HT-29 (cell line): ENCODE data around the gene DSCAML1. TPM values are rescaled to one million over a fixed set of nuclear protein-coding genes. Genes with fewer than 3 reads are reported as not detected.
A peak's percentile ranks its signal among the peaks of the same experiment; 100 is the strongest.

Experiments
- DNase-seq: peaks from one replicate; pipeline ENCODE4 v3.0.0-alpha.2; 2015; ENCODE audit warnings: low spot score
- total RNA-seq: library from RNA; depleted of rRNA; stranded (reverse); fragments of >200 nt; shearing (Covaris generic); gene quantifications from 2 replicates; pipeline ENCODE4 v1.2.3, GENCODE V29; 2014

DSCAML1 gene
- total RNA-seq, 1 experiment from 2014 or later: not detected

DNA sequence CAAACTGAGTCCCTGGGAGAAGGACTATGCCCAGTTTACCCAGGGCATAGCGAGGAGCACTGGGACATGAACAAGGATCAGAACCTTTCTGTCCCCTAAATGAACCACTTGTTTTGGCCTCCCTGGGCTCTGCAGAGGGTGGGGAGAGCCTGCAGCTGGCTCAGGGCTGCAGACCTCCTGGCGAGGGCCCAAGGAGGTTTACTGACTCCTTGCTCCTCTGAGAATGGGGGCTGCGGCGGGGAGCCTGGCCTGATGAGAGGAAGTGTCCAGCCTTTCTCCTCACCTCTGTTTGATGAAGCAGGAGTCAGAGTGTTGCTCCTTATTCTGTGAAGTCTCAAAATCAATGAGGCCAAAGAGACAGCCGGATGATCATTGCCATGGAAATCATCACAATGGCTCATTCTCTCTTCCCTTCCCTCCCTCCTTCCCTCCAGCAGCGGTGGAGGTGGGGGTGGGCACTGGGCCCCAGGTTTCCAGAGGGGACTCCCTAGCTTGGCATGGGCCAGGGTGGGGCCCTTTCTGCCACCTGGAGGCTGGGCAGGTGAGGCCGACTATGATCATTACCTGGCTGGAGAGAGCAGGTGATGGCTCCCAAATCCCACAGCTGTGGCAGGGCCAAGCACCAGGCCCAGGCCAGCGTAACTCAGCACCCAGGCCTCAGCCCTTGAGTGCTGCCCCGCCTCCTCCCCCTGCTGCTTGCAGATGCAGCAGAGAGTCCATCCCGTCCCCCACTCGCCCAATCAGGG lies 299.6 kb downstream of the DSCAML1 start:
- no peak for DNase-seq

DNA sequence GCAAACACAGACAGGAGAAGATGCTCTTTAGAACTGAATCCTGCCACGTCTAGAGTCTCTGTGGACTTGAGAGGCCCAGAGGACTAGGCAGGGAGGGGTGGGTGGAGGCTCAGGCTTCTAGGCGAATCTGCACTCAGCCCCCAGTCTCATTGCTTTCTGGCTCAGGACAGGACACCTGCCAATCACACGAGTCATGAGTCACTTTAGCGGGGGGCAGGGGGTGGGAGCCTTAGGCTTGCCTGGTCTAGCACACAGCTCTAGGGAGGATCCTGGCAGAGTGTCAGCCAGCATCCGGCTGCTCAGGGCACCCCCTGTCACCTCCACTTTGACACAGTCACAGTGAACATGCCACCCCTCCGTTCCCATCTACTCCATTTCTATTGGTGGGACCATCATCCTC lies 301.7 kb downstream of the DSCAML1 start:
- no peak for DNase-seq

DNA sequence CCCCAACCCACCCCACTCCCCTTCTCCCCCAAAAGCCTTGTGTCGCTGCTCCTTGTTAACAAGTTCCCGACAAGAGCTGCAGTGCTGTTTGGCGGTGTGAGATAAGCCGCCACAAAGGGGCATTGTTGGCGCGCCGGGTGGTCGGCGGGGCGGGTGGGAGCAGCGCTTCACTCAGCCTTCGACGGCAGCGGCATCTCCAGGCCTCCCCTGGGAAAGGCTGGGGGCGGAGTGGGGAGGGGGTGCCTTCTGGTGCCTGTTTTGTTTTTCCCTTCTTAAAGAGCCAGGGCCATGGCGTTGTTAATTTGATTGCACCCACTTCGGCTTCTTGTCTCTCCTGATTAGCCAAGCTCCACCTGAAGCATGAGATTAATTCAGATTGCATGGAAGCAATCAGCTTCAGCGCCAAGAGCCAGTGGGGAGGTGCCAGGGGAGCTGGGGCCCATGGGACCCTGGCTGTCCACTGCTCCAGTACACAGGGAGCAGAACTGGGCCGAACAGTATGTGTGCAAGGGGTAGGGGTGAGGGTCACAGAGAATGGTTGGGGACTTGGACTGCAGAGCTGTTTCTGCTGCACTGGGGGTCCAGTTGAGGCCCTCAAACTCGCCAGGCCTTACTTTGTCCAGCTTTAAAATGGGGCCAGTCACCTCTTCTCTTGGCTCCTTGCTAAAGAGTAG lies 304.3 kb downstream of the DSCAML1 start:
- DNase-seq: no peak

DNA sequence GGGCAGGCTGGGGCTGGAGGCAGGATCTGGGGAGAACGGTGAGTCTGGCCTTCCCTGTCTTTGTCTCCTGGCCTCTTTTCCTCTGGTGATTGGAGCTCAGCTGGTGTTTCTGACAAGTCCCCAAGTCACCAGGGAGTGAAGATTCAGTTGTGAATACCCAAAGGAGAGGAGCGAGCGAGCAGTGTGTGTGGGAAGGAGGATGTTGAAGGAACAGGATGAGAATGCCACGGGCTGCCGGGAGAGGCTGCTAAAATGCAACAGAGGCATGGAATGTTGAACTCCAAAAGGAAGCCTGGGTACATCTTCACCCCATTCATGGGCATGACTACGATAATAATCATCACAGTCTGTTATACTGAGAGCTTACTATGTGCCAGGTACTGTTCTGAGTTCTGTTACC lies 306.1 kb downstream of the DSCAML1 start:
- DNase-seq: no peak

DNA sequence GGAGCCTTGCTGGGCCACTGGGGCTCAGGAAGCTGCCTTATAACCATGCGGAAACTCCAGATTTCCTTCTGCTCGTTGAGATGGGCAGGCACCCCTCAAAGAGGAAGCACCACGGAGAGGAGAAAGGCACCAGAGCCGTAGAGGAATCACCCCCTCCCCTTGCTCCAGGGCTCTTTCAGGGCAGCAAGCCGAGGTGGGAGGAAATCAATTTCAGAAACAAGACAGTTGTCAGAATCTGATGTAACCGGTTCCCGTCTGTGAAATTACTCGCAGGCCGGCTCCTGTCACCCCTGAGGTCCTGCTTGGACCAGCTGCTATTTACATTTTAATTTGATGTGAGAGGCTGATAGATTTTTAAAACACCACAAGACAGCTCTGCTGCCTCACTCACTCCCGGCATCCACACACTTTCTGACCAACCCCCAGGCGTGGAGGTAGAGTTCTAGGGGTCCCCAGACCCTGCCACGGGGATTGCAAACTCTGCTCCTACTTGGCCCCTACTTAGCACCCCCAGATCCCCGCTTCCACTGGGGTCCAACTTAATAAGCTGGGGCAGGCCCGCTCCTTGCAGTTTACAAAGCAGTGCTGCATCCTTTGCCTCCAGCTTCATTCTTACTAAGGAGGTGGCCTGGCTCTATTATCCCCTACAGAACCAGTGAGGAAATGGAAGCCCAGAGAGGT lies 306.9 kb downstream of the DSCAML1 start:
- no peak for DNase-seq

DNA sequence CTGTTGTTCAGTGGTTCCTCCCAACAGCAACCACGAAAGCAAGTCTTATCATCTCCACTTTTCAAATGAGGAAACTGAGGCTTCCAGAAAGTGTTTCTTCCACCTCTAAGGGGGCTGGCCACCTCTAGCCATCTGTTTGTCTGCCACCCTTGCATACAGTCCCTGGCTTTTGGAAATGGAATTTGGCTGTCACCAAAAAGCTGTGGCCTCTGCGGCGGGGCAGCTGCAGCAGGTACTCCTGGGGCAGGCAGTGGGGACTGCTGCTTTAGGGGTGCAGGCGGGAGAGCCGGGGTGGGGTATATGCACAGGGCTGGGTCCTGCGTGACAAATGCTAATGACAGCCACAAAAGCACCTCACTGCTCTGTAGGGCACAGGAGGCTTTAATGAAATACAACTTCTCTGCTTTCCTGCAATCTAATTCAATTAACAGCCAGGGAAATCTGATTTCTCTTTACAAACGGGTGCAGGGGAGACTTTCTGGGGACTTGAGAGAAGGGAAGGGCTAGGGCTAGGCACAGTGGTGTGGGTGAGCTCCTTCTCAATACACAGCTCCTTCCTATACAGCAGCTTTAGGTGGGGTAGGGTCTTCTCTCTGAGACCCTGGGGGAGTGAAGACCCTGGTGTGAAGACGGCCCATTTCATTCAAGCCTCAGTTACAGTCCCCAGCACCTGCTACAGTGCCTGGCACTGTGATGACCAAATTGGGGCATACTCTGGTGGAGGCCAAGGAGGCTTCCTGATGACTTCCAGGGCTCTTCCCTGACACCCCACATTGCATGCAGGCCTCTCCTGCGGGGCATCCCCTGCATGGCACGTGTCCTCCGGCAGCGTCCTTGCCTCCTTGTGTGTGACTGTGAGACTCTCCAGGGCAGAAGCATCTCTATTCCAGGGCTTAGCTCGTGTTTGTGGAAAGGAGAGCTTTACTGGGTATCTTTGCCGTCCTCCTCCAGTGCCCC lies 307.7 kb downstream of the DSCAML1 start:
- no peak for DNase-seq

DNA sequence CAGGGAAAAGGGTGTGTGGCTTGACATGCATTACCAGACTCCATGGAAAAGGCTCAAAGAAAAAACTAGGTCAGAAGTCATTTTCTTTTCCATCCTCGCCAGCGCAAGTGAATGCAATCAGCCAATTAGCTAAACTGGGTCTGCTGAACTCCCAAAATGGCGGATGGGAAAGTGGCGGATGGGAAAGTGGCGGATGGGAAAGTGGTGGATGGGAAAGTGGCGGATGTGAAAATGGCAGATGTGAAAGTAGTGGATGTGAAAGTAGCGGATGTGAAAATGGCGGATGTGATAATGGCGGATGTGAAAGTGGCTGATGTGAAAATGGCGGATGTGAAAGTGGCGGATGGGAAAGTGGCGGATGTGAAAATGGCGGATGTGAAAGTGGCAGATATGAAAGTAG lies 311.0 kb downstream of the DSCAML1 start:
- no peak for DNase-seq

DNA sequence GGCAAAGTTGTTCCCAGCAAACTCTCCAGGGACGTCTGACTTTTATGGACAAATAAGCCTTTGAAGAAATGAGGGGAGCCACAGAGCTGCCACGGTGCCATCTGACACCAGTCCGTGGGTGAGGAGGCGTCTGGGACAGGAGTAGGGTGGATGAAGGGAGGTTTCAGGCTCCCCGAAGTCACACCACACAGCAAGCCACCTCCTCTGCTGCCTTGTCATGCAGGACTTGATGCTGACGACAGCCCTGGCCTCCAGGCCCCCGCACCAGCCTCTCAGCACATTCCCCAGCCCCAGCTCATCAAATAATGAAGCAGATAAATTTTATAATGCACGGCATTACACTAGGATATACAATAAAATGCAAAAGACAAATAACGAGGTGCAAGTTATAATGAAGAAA lies 312.9 kb downstream of the DSCAML1 start:
- no peak for DNase-seq

DNA sequence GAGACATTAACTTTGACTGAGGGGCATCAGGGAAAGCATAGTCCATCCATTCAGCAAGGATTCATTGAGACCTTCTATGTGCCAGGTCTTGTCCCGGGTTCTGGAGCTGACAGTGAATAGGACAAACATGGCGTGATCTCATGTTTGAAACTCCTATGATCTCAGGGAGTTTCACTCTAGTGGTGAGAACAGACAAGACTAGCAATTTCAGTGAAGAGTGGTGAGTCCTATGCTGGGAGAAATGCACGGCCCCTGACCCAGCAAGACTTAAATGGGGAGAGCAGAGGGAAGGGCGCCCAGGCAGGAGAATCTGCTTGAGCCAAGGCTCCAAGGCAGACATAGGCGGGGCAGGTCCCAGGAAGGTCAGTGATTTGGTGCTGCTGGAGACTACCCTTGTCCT lies 313.6 kb downstream of the DSCAML1 start:
- DNase-seq: no peak

DNA sequence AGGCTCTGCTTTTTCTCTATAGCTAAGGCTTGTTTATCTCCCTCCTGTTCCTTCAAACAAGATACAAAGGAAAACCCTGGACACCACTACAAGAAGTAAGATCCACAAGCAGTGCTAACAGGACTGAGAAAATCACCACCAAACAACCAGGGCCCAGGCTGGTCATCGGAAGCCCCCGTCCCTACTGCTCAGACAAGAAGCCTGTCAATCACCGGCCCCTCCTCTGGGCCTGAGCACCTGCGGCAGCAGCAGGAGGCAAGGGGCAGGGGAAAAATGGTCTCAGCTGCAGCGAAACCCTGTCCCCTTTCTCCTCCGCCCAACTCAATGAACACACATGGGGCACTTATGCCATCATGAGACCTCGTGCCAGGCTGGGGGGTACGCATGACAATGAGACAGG lies 314.1 kb downstream of the DSCAML1 start:
- no peak for DNase-seq

DNA sequence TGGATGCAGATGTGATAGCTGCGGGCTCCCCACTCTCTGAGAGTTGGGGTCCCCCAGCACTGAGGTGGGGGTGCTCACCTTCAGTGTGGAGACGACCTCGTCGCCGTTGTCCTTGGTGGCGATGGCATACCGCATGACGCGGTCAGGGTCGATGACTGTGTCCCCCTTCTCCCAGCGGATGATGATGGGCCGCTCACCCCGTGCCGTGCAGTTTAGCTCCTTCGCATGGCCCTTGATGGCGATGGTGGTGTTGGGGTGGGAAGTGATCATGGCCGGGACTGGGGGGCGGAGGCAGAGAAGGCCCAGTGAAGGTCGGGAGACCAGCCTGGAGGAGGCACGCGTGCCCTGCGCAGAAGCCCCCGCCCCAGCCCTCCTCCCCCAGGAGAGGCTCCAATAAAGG lies 315.1 kb downstream of the DSCAML1 start:
- DNase-seq: no peak

DNA sequence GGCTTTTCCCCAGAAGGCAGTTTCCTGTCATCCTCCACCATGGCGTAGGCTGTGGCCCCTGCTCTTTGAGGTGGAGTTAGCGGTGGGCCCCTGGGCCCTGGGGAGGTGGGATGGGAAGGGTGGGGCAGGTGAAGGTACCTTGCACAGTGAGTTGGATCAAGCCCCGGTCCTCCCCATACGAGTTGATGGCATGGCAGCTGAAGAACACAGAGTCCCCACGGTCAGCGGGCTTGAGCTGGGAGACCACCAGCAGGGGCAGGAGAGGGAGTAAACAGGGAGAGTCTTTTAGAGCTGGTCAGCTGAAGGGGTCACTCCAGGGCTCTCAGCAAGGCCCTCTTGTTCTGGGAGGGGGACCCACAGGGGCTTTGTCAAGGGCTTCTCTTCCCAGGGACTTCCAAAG lies 316.0 kb downstream of the DSCAML1 start:
- no peak for DNase-seq

DNA sequence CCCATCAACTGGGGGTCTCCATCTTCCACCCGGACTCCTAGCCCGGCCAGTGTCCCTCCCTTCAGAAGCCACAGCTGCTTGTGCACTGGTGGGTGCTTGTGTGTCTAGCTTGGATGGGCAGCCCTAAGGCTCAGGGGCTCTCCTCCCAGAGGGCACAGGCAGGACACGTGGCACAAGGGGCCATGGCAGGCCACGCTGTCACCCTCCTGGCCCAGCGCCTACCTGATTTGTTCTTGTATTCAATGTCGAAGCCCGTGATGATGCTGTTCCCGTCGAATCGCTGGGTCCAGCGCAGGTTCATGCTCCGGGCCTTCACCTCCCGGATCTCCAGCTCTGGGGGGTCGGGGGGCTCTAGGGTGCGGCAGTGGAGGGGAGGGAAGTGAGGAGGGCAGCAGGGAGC lies 316.8 kb downstream of the DSCAML1 start:
- no peak for DNase-seq

DNA sequence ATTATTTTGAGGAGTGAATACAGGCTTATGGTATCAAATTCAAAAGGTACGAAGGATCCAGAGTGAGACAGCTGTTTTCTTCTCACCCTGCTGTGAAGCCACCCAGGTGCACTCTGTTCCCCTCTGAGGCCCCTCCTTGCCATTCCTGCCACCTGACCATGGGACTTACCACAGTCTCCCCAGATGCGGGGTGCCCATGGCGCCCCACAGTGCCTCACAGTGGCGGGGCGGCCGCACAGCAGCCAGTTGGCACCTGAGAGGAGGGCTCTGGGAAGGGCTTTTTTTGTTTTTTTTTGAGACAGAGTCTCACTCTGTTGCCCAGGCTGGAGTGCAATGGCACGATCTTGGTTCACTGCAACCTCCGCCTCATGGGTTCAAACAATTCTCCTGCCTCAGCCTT lies 317.6 kb downstream of the DSCAML1 start:
- peak; percentile 14 for DNase-seq

DNA sequence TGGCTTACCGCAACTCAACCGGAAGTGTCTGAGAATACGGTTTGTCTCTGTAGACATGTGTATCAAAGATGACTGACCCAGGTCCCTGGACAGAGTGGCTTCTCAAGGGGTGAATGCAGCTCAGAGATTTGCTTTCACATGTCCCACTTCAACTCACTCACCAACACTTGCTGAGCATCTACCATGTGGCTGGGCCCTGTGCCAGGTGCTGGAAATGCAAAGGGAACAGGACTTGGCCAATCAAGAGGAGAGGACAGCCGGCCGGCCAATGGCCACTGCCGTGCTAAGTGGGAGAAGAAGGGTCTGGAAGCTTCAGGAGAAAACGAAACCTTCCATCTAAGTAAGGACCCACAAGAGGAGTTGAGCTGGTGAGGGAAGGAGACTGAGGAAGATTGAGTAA lies 318.1 kb downstream of the DSCAML1 start:
- DNase-seq: no peak

DNA sequence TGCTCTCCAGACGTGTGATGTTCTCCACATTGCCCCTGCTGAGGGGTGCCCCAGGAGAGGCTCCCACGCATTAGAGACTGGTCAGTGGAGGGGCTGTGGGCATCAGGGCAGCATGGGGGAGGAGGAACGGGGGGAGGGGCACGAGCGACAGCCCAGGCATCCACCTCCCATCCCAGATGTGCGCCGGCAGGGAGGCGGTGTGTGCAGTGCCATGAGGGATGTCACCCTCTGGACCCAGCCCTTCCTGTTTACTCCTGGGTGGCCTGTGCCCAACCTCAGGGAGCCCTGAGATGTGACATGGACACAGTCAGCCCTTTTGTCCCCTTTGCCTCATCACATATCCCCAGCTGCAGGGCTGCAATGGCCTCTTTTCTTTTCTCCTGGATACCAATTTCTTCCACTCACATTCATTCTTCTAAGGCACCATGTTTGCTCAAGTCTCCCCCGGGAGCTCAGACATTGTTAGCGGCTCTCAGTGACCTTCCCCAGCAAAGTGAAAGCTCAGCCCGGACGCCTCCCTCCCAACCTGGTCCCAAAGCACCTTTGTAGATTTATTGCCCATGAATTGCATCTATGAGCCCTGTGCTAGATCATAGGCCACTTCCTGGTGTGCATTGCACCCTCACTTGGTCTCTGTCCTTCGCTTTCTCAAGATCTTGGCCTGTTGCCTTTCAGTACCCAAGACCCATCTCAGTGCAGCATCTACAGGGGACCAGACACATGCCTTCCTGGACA lies 318.7 kb downstream of the DSCAML1 start:
- DNase-seq: no peak

DNA sequence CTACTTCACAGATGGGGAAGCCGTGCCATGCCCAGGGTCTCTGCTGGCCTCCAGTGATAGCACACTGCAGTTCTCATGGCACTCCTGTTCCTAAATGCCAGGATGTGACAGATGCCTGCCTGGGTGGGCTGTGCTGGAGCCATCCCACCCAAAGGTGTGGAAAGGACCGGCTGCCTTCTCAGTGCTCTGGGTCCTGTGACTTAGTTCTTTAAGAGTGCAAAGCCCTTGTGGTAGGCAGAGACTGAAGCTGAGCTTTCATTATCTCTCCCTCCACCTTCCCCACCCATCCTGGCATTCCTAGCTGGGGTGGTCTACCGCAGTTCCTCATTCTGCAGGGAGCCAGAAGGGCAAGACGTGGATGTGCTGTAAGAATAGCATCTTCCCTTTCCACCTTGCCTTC lies 319.3 kb downstream of the DSCAML1 start:
- DNase-seq: no peak

DNA sequence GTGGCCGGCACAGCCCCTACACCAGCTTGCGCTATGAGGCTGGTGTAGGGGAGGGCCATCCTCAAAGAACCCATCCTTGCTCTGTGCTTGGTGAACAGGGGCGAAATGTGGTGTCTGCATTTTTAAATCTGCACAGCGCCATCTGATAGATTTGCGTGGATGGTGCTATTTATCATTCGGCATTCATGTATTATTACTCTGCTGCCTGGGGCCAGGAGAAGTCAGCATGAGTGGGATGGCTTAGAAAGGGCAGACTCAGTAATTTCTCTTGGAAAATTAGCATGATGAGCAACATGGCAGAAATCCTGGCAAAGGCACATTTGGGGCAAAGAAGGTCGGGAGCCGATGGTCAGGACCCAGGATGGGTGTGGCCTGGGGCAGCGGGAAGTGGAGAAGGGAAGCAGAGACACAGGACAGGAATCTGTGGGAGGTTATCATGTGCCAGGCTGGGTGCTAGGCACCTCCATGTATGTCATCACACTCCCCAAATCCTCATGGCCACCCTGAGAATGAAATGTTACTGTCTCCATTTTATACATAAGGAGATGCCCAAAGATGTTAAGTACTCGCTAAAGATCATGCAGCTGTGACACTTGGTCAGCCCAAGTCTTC lies 320.4 kb downstream of the DSCAML1 start:
- no peak for DNase-seq

DNA sequence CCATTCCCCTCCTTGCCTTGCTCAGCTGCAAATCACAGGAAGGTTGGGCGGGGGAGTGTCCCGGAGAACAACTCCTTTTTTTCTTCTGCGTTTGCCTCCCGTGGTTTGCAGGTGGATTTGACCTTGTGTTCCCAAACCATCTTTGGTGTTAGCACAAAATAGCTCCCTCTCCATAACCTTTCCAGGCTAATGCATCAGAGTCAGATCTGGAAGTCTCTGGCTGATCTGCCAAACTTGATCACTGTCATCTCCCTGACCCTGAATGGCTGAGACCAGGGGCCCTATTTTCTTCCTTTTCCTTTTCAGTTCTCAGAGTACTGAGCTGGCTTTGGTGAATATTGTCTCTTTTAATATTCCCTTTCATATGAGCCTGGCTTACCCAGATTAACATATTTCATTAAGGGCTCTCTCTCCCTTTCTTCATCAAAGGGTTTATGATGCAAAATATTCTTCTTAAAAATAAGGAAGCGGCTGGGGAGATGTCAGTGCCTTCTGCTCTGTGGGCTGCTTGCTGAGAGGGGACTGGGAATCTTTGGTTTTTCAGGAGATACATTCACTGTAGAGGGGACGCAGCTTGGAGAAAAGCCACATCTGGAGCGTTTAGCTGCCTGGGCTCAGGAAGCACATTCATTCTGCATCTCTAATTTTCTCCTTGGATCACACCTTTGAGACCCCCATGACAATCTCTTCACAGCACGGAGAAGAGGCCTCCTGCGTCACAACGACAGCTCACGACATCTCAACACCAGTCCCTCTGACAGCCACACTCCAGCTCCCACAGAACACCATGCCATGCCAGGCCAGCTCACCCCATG lies 321.1 kb downstream of the DSCAML1 start:
- DNase-seq: no peak
